ENCODE results near the gene ITGA3. TPM values are rescaled to one million over a fixed set of nuclear protein-coding genes. Genes with fewer than 3 reads are reported as not detected.

The ITGA3 gene
- polyA plus RNA-seq, 2 of the 4 experiments (the other 2 are of a cell fraction): 141 to 268 TPM

GRCh38 chr17:50065056-50065455 is 9.1 kb downstream of the ITGA3 start:
- ATAC-seq (no peak), FAIRE-seq (no peak), DNase-seq (ENCODE audit: low read depth in 1 of 2, low spot score in 1 of 2) (no peak)
- Histone ChIP-seq H3K9me3 (no peaks in the 10 kb centered on the region), H3K4me3 (0 out of 3 replicates have a peak overlapping the region, but pooled peaks have one; percentile 1), H3K4me1 (peaks cover 73% of the 10 kb centered on the region), H3K4me2 (peak overlapping the region; percentile 91), H3K27ac (peak overlapping the region; percentile 92 to 97)
- ChIA-PET CTCF (interaction anchor here (0.9 to 22.1 kb wide), 10 partner anchors 9 to 105 kb away, joined by 3 to 473 read pairs (median 39); partner anchors contain the start of genes ITGA3 and PDK2), POLR2A (interaction anchor here (1.2 to 5.8 kb wide), 4 partner anchors 9 to 37 kb away, joined by 3 to 90 read pairs (median 9); partner anchors contain the start of gene ITGA3)
- TF ChIP-seq HOXA7 (CRISPR knock-in tag; IDR thresholded peaks at IDR 0.05) (no peak), RAD21 (conservative IDR thresholded peaks at IDR 0.05 in 1 of 2, IDR thresholded peaks at IDR 0.05 in 1 of 2) (0 out of 5 replicates have a peak, but pooled peaks of 1 of the 2 experiments have one; percentile 4), ZNF302 (CRISPR knock-in tag; IDR thresholded peaks at IDR 0.05) (no peak), ESRRA (IDR thresholded peaks at IDR 0.05; ENCODE audit: borderline replicate concordance, low read length) (no peak), TFCP2L1 (CRISPR knock-in tag; IDR thresholded peaks at IDR 0.05) (no peak), FOSB (CRISPR knock-in tag; IDR thresholded peaks at IDR 0.05) (peak; percentile 13; the same call in 1 of the 2 replicates), BCL3 (IDR thresholded peaks at IDR 0.05) (no peak)
- WGBS (ENCODE audit: missing lambda C conversion rate): 39% methylated on average over 3 of the region's 3 CpGs

GRCh38 chr17:50066995-50067394 is 11.1 kb downstream of the ITGA3 start:
- ATAC-seq (no peak), DNase-seq (ENCODE audit: low read depth in 1 of 2, low spot score in 1 of 2) (no peak), FAIRE-seq (peak; percentile 85)
- WGBS (ENCODE audit: missing lambda C conversion rate): 96% methylated on average over 2 of the region's 2 CpGs
- no peak for TF ChIP-seq JUN (IDR thresholded peaks at IDR 0.05)
- no peak for TF ChIP-seq MYC (IDR thresholded peaks at IDR 0.05; ENCODE audit: borderline replicate concordance, low read length)
- Histone ChIP-seq H3K27ac (peak overlapping the region; percentile 92 to 97), H3K4me2 (peak overlapping the region; percentile 91), H3K4me3 (no peak overlapping the region), H3K4me1 (peaks cover 54% of the 10 kb centered on the region), H3K9me3 (no peaks in the 10 kb centered on the region)
- ChIA-PET CTCF (interaction anchor here (0.6 to 22.1 kb wide), 9 partner anchors 9 to 468 kb away, joined by 3 to 473 read pairs (median 71); partner anchors contain the start of genes ITGA3 and PDK2), POLR2A (interaction anchor here (1.7 kb wide), 1 partner anchor 11 kb away, joined by 7 read pairs; the partner anchor contains the start of gene ITGA3)

- DNase-seq (ENCODE audit: low read depth in 1 of 2, low spot score in 1 of 2): no peak
- peaks cover 47% of the 10 kb centered on the region for H3K4me1 ChIP-seq
- no peak for ATAC-seq
- ChIA-PET CTCF (interaction anchor here (1.2 to 22.1 kb wide), 7 partner anchors 8 to 110 kb away, joined by 3 to 473 read pairs (median 237); partner anchors contain the start of genes ITGA3 and PDK2), POLR2A (interaction anchor here (1.0 kb wide), 2 partner anchors 12 kb away, joined by 3 read pairs; partner anchors contain the start of gene ITGA3)
- H3K27ac ChIP-seq: peak overlapping the region in 1 of 2 experiments; percentile 92; a peak in 4 of 6 replicates
- 94% methylated on average over 13 of the region's 13 CpGs for WGBS (ENCODE audit: missing lambda C conversion rate)
- no peak overlapping the region for H3K4me3 ChIP-seq
- TF ChIP-seq MAX (IDR thresholded peaks at IDR 0.05): no peak
- no peak for TF ChIP-seq TFCP2L1 (CRISPR knock-in tag; IDR thresholded peaks at IDR 0.05)
- TF ChIP-seq ZSCAN20 (CRISPR knock-in tag; IDR thresholded peaks at IDR 0.05): no peak
- TF ChIP-seq USF2 (IDR thresholded peaks at IDR 0.05): no peak
- TF ChIP-seq ZNF302 (CRISPR knock-in tag; IDR thresholded peaks at IDR 0.05): no peak
- no peak for TF ChIP-seq NR3C1 (IDR thresholded peaks at IDR 0.05)
- TF ChIP-seq PBX3 (IDR thresholded peaks at IDR 0.05): no peak
- TF ChIP-seq RFX5 (IDR thresholded peaks at IDR 0.05): no peak
- no peak for TF ChIP-seq FOXS1 (CRISPR knock-in tag; IDR thresholded peaks at IDR 0.05)
- no peak for TF ChIP-seq ZFP36 (IDR thresholded peaks at IDR 0.05; ENCODE audit: borderline replicate concordance, partially characterized antibody)
- no peak for TF ChIP-seq HEYL (CRISPR knock-in tag; IDR thresholded peaks at IDR 0.05)
- no peak for TF ChIP-seq HOXB13 (CRISPR knock-in tag; IDR thresholded peaks at IDR 0.05; ENCODE audit: low read depth)
- no peak overlapping the region for H3K4me2 ChIP-seq
- H3K9me3 ChIP-seq: no peaks in the 10 kb centered on the region
- no peak for FAIRE-seq
Observed at GRCh38 chr17:50067996-50068395, 12.1 kb downstream of the ITGA3 start.

Measured in A549 (cell line).